Hematopoietic multipotent progenitor cell treated with erythropoietin and hydrocortisone succinate and interleukin-3 and kit ligand, for 6 days (in vitro differentiated cells): Measurements from ENCODE around the gene CLEC10A.
A peak's percentile ranks its signal among the peaks of the same experiment; 100 is the strongest.
"Not testable (repeated sequence)": the region's sequence is repeated elsewhere in the genome, so short reads cannot be mapped to it uniquely, and the experiment has no call there.

Experiments used
- DNase-seq: peaks from one replicate; pipeline ENCODE4 v3.0.0-alpha.2; 2015

The CLEC10A gene

DNA sequence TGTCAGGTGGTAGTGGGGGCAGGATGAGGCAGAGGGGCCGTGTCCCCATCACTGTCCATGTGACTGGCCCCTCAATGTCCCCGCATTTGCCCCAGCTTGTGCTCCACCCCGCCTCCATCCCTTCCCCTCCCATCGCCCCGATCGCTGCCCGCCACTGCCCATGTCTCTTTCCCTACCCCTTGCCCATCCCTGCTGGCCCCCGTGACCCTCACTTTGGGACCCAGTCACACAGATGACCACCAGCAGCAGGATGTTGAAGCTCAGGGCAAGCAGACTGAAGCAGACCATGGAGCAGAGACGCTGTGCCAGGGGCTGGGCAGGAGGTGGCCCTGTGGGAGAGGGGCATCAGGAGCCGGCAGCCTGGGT is 28.5 kb upstream of the CLEC10A start:
- no peak for DNase-seq

DNA sequence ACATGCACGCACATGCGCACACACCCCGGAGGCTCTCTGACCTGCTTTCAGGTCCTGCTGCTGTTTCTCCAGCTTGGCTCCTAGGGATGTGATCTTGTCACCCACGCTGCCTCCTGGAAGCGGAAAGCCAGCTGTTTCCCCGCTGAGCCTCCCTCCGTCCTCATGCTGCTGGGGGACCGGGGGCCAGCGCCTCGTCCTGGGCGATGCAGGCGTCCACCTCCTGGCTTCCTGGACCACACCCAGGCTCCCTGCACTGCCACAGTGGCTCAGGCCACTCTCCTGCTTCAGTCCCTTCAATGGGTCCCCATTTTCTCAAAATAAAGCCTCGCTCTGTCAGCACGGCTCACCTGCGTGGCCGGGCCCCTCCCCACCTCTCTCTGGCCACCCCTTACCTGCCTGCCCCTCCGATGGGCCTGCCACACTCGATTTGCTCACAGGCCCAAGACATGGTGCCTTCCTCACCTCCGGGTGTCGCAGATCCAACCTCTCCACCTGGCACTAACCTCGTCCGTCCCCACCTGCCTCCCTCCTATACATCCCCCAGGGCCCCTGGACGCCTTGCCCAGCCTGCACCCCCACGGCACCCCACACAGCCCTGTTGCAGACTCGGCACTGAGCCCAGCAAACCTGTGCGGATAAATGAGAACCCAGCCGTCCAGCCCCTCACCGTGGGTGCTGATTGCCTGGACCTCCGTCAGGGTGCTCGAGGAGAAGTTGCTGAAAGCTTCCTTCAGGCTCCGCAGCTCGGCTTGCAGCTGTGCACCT is 27.9 kb upstream of the CLEC10A start:
- no peak for DNase-seq

DNA sequence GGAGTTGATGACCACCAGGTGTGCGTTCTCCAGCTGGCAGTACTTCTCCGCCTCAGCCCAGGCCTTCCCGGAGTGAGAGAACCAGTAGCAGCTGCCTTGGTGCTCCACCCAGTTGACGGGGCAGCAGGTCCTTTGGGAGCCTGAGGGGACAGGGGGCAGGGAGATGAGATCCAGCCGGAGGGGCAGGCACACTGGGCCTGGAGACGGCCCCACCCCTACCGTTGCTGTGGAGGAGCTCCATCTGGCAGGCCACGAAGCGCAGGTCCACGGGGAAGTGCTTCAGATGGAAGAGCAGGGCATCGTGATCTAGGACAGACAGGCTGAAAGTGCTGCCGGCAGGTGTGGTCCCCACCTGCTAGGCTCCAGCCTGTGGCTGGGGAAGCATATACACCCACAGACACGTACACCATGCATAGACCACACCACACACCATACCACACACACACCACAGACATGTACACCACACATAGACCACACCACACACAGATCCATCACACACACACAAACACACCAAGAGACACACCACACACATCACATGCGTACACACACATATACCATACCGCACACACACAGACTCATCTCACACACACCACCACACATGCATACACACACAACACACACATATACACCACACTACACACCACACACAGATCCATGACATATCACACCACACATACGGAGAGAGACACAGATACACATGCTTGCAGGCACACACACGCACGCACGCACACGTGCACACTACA is 27.1 kb upstream of the CLEC10A start:
- no peak for DNase-seq

DNA sequence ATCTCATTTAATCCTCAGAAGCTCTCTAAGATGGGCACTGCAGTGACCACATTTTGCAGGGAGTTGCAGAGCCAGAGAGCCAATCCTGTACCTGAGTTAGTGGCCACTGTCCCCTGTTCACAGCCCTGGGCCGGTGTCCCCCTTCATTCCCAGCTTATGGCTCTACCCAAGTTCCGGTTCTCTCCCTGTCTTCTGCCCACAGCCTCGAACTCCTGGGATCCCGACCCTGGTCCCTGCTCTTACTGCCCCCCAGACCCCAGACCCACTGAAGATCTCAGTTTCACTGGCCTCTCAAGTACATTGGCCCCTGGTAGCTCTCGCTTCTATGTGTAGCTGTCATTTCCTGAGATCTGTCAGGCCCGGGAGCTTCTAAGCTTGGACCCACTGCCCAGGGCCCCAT is 22.4 kb upstream of the CLEC10A start:
- DNase-seq, result no peak

DNA sequence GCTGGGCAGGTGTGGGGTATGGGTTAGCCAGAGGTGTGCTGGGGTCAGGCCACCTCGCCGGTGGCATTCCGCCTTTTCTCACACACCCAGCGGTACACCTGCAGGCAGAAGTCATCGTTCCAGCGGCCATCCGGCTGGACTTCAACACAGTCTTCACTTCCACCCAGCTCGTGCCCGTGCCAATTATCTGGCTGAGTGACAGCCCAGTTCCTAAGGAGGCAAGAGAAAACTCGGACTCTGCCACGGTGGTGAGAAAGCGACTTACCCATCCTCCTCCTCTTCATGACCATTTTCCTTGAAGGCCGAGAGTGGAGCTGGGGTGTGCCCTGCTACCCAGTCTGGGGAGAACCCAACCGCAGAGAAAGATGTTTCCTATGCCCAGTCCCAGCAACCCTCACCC is 21.5 kb upstream of the CLEC10A start:
- DNase-seq, result no peak

DNA sequence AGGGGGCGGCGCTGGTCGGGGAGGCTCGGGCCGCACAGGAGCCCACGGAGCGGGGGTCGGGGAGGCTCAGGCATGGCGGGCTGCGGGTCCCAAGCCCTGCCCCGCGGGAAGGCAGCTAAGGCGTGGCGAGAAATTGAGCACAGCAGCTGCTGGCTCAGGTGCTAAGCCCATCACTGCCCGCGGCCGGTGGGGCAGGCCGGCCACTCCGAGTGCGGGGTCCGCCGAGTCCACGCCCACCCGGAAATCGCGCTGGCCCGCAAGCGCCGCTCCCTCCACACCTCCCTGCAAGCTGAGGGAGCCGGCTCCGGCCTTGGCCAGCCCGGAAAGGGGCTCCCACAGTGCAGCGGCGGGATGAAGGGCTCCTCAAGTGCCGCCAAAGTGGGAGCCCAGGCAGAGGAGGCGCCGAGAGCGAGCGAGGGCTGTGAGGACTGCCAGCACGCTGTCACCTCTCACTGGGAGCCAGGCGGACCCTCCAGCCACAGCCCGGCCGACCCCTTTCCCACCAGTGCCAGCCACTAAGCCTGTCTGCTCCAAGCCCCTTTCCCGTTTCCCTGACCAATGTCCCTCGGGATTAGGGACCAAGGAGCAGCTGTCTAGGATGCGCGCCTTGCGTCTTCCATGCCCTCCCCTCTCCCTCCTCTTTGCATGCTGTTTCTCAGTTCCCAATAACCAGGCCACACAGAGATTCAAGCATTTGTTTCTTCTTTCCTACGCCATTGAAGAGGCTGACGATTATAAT is 20.8 kb upstream of the CLEC10A start:
- DNase-seq, result not testable (repeated sequence)

DNA sequence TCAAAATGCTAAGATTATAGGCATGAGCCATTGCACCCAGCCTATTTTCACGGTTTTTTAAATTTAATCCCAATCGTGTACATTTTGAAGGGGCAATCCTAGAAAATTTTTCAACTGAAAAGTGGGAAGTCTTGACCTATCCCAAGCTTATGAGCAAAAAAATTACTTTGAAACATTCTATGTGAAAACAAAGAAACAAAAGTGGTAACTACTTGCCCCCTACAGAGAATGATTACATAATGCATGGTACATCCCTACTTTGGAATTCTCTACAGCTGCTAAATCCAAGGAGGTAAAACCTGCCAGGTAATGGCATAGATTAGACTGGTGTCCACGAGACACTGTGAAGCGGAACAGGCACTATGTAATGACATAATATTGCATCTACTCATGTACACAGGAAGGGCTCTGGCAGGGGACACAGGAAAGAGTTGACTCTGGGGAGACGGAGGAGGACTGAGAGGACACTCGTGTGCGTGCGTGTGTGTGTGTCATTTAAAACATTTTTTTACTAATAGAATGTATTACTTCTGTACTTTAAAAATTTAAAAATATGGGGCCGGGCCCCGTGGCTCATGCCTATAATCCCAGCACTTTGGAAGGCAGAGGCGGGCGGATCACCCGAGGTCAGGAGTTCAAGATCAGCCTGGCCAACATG is 18.9 kb upstream of the CLEC10A start:
- DNase-seq, result no peak

DNA sequence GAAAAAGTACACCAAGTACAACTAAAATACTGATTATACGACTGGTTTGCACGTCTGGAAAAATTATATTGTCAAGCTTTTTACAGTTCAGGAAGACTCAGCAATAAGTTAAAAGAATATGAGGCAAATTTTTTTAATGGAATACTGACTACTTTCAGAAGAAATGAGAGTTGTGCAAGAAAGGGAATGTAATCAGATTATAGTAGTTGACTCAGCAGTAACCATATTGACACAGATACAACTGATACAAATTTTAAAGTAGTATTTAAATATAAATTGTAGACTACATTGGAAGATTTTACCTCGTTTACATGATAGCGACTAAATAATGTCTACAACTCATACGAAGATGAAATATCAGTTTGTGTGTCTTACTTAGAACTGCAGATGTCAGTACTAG is 17.9 kb upstream of the CLEC10A start:
- no peak for DNase-seq

DNA sequence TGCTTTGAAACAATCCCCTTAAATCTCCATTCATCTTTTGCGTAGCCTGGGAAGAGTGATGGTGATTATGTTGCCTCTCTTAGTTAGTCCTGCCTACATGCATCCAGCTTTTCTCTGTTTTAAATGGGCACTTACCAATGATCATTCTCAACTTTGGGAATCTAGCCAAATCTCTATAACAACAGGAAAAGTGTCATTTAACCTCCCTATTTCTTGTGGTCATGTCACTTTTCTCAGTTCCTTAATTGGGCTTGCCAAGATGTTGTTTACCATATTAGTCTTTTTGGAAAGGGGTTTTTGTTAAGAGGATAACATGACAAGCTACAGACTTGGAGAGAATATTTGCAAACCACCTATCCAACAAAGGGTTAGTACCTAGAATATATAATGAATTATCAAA is 15.6 kb upstream of the CLEC10A start:
- DNase-seq, result peak; percentile 34

DNA sequence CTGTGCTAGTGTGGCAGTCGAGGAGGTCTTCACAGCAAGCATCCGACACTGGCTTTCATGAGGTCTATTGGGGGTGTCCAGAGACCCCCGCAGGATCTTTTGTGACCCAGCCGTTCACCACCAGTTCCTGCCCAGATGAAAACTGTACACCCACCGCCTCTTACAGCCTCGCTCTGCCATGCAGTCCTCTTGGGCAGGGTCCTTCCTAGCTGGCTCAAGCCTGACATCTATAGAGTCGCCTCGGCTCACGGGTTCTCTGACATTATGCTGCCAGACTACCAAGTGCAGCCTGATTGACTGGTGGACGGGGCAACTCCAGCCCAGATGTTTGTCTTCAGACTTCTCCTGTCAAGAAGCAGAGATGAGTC is 14.6 kb upstream of the CLEC10A start:
- no peak for DNase-seq

DNA sequence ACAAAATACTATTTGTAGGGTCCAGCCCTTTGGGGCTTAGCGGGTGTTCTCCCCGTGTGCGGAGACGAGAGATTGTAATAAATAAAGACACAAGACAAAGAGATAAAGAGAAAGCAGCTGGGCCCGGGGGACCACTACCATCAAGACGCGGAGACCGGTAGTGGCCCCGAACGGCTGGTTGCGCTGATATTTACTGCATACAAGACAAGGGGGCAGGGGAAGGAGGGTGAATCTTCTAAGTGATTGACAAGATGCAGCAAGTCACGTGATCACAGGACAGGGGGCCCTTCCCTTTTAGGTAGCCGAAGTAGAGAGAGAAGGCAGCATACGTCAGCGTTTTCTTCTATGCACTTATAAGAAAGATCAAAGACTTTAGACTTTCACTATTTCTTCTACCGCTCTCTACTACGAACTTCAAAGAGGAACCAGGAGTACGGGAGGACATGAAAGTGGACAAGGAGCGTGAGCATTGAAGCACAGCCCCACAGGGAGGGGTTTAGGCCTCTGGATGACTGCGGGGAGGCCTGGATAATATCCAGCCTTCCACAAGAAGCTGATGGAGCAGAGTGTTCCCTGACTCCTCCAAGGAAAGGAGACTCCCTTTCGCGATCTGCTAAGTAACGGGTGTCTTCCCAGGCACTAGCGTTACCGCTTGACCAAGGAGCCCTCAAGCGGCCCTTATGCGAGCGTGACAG is 11.4 kb upstream of the CLEC10A start:
- DNase-seq, result not testable (repeated sequence)

DNA sequence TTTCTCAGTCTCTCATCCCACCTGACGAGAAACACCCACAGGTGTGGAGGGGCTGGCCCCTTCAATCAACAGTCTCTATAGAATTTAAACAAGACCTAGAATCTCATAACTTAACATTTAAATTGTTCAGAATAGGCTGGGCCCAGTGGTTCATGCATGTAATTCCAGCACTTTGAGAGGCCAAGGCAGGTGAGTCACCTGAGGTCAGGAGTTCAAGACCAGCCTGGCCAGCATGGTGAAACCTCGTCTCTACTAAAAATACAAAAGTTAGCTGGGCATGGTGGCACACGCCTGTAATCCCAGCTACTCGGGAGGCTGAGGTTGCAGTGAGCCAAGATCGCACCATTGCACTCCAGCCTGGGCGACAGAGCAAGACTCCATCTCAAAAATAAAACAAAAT is 9.5 kb upstream of the CLEC10A start:
- not testable (repeated sequence) for DNase-seq

DNA sequence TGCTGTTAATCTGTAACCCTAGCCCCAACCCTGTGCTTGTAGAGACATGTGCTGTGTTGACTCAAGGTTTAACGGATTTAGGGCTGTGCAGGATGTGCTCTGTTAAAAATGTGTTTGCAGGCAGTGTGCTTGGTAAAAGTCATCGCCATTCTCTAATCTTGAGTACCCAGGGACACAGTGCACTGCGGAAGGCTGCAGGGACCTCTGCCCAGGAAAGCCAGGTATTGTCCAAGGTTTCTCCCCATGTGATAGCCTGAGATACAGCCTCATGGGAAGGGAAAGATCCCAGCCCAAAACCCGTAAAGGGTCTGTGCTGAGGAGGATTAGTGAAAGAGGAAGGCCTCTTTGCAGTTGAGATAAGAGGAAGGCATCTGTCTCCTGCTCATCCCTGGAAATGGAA is 8.4 kb upstream of the CLEC10A start:
- not testable (repeated sequence) for DNase-seq

DNA sequence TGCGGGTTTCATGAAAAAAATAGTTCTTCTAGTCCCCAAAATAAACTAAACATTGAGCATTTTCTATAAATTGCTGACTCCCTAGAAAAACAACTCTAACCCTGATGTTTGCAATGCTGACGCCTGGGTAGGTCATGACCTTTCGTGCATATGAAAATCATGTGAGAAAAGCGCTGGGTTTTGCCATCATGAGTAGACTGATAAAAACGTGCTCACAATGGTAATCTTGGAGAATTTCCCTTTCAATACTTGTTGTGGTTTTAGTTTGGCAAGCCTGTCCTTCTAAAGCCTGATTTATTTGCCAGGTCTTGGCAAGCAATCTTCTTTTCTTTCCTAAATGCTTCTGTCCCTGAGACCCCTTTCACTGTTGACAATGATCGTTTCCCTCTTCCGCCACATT is 4.0 kb upstream of the CLEC10A start:
- DNase-seq, result peak; percentile 36

DNA sequence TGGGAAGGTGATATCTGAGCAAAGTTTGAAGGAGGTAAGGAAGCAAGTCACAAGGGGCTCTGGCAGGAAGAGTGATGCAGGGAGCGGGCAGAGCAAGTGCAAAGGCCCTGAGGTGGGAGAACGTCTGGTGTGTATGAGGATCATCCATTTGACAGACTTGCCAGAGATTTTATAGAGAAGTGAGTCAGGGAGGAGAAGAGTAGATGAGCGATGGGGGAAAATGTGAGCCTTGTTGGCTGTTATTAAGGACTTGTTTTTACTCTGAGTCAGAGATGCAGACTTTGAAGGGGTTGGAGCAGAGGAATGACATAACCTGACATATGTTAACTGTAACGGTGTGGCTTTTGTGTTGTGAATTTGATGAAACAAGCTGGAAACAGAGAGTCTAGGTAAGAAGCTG is 3.5 kb upstream of the CLEC10A start:
- no peak for DNase-seq

DNA sequence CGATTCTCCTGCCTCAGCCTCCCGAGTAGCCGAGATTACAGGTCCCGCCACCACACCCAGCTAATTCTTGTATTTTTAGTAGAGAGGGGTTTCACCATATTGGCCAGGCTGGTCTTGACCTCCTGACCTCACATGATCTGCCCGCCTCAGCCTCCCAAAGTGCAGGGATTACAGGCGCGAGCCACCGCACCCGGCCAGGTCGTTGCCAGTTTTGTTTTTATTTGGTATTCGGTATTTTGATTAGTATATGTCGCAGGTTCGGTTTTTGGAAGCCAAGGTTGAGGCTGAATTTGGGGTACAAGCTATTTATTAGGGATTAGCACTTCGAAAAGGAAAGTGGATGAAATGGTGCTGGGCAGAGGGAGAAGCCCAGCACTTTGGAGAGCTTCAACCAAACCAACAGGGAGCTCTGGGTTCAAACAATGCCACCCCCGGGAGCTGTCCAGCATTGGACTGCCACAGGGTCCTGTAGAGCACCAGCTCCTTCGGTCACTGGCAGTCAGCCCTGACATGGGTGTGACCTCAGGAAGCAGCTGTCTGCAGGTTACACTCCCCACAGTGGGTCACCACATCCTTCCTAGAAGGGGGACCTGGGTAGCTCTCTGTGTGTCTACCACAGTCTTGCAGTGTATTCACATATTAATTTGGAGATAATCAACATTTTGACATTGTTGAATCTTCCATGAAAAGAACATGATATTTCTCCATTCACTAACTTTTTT is 1.5 kb upstream of the CLEC10A start:
- peak; percentile 56 for DNase-seq

DNA sequence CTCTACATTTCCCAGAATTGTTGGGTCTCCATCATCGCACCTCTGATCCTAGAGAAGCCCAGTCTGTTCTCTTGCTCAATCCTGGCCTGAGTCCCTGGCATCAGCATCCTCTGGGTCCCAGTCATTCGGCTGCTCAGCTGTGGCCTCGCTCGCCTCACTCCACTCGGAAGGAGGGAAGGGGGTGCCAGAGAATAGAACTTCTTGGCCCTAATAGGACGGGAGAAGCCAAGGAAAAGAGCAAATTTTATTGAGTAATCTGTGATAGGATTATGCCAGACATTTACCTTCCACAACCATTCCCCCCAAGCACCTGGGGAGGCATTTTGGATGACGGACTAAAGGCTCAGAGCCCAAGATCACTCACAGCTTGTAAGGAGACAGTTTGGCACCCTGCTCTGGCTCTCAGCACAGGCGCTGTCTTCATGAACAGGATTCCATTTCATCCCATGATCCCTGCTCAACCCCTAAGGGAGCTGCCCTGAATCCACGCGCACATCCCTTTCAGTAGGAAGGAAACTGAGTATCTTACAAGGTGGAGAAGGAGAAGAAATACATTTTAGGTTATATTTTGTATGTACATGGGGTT is 498 bp upstream of the CLEC10A start:
- DNase-seq, result no peak

DNA sequence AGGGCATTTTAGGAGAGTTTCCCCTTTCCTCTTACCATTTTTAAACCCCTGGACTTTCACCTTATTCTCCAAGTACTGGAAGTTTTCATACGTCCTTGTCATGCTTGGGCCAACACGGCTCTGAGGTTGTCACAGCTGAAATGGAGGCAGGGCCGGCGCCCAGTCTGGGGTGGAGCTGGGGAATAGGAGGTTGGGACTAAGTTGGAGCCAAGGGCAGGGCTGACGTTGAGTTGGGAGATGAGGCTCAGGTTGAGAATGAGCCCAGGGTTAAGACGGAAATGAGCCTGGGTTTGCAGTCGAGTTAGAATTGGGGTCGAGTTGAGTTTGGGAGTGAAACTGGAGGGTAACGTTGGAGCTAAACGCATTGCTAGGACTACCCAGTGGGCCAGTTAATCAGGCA is 1.3 kb downstream of the CLEC10A start:
- no peak for DNase-seq

DNA sequence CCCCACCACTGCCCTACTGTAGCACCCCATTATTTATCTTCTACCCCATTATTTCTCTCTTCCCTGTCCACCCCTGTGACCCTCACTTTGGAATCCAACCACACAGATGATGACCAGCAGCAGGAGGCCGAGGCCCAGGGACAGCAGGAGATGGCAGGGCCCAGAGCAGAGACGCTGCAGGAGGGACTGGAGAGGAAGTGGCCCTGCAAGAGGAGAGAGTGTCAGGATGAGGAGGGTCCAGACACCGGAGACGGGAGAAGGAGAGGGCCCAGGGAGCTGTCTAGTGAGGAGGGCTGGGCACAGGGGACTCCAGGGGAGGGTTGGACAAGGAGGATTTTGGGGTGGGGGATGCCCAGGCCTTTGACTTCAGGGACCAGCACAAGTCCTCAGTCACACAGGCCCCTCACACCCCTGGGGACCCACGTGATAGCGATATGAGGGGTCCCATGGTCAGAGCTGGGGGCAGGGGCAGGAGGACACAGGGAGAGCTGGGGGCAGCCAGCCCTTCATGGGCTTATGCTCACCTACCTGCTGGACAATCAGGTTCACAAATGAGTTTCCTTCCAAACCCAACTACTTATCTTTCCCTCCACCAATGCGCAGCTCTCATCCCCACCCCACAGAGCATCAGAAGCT is 2.0 kb downstream of the CLEC10A start:
- DNase-seq, result no peak

DNA sequence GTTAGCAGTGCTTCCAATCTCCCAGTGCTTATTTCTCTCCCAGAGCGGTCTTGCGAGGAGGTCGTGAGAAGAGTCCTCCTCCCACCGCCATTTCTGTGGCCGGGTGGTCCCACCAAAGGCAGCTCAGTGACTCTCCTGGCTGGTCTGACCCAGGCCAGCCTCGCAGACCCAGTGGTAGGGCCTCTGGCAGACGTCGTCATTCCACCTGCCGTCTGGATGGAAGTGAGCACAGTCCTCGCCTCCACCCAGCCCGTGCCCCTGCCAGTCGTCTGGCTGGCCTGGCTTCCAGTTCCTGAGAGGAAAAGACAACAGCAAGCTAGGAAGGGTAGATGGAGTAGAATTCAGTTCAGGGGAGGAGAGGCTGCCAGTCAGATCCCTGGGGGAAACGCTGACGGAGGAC is 5.1 kb downstream of the CLEC10A start:
- no peak for DNase-seq

DNA sequence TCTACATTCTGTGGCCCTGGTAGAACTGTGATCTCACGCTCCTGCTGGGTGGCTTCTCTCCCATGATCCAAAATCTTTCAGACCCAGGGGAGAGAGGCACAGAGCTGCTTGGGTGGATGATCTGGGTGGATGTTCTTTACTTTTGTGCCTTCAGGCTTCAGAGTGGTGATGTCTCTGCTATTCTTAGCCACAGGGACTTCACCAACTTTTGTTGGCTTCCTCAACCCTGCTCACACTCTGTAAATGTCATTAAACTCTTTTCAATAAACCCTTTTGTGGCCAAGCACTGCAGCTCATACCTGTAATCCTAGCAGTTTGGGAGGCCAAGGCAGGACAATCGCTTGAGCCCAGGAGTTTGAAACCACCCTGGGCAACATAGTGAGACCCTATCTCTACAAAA is 7.6 kb downstream of the CLEC10A start:
- DNase-seq, result no peak
